GM23338 (cell line): ENCODE results near the gene MRPS7. TPM values are rescaled to one million over a fixed set of nuclear protein-coding genes. Genes with fewer than 3 reads are reported as not detected.

Experiments used
- ATAC-seq: fragments of 200-7000 bp; cut with Tn5 transposase; 3 replicates; pipeline ENCODE4 v1.9.1; 2020
- DNase-seq: peaks from one replicate; pipeline ENCODE4 v3.0.0-alpha.2; 2015; ENCODE audit warnings: low spot score
- H2AFZ ChIP-seq: fragments of 200-600 bp; sonication (generic); 2 replicates; pipeline ENCODE4 v1.8.0; 2016; ENCODE audit warnings: antibody characterized with exemption, mild to moderate bottlenecking, moderate library complexity
- H3F3A ChIP-seq: fragments of 200-600 bp; sonication (generic); replicated peaks from 2 replicates; pipeline ENCODE4 v1.8.0; 2017; ENCODE audit warnings: antibody characterized with exemption, mixed run types, low read depth
- H3K27ac ChIP-seq: fragments of 200-600 bp; sonication (generic); 2 replicates; pipeline ENCODE4 v1.6.1; 2016; ENCODE audit warnings: low read depth
- H3K27me3 ChIP-seq: fragments of 200-600 bp; sonication (generic); 2 replicates; pipeline ENCODE4 v1.8.0; 2016; ENCODE audit warnings: mild to moderate bottlenecking, mixed run types, moderate library complexity; ENCODE audit not compliant: insufficient read depth
- H3K36me3 ChIP-seq: fragments of 200-600 bp; sonication (generic); 2 replicates; pipeline ENCODE4 v1.8.0; 2016; ENCODE audit warnings: mild to moderate bottlenecking; ENCODE audit not compliant: insufficient read depth
- H3K4me1 ChIP-seq: fragments of 200-600 bp; sonication (generic); 2 replicates; pipeline ENCODE4 v1.8.0; 2016; ENCODE audit warnings: mild to moderate bottlenecking, moderate library complexity; ENCODE audit not compliant: insufficient read depth
- H3K4me2 ChIP-seq: fragments of 200-600 bp; sonication (generic); 2 replicates; pipeline ENCODE4 v1.7.1; 2017; ENCODE audit warnings: mixed run types
- H3K4me3 ChIP-seq: fragments of 200-600 bp; sonication (generic); 2 replicates; pipeline ENCODE4 v1.6.1; 2016; ENCODE audit warnings: mixed run types
- H3K79me2 ChIP-seq: fragments of 200-600 bp; sonication (generic); replicated peaks from 2 replicates; pipeline ENCODE4 v1.8.0; 2017; ENCODE audit warnings: mild to moderate bottlenecking; ENCODE audit not compliant: insufficient read depth
- H3K9me2 ChIP-seq: fragments of 200-600 bp; sonication (generic); 2 replicates; pipeline ENCODE4 v1.8.0; 2017; ENCODE audit not compliant: insufficient read depth
- H4K20me1 ChIP-seq: fragments of 200-600 bp; sonication (generic); replicated peaks from 2 replicates; pipeline ENCODE4 v1.8.0; 2017; ENCODE audit warnings: mild to moderate bottlenecking; ENCODE audit not compliant: insufficient read depth
- H3K27ac Mint-ChIP-seq: 2 replicates; pipeline ENCODE4 v1.8.0; 2020; ENCODE audit warnings: inconsistent platforms, mild to moderate bottlenecking, moderate library complexity, mixed read lengths
- H3K27me3 Mint-ChIP-seq: 3 replicates; pipeline ENCODE4 v1.8.0; 2022; ENCODE audit warnings: low read depth, mild to moderate bottlenecking, moderate library complexity, mixed read lengths, inconsistent platforms; ENCODE audit not compliant: insufficient read depth, poor library complexity
- H3K36me3 Mint-ChIP-seq: 3 replicates; pipeline ENCODE4 v1.8.0; 2021; ENCODE audit warnings: low read depth, mild to moderate bottlenecking, inconsistent platforms, moderate library complexity, mixed read lengths
- H3K4me1 Mint-ChIP-seq: 3 replicates; pipeline ENCODE4 v1.8.0; 2020; ENCODE audit warnings: mild to moderate bottlenecking, inconsistent platforms, mixed read lengths
- H3K4me3 Mint-ChIP-seq: 3 replicates; pipeline ENCODE4 v1.8.0; 2021; ENCODE audit warnings: moderate library complexity, mild to moderate bottlenecking, inconsistent platforms, mixed read lengths
- H3K9me3 Mint-ChIP-seq: 3 replicates; pipeline ENCODE4 v1.8.0; 2020; ENCODE audit warnings: moderate library complexity, mild to moderate bottlenecking, inconsistent platforms, mixed read lengths
- CREB1 ChIP-seq: fragments of 250-450 bp; sonication (Bioruptor Pico); IDR thresholded peaks from 2 replicates; pipeline ENCODE4 v1.5.0; 2020; ENCODE audit warnings: low read depth, mild to moderate bottlenecking, moderate library complexity
- EZH2 ChIP-seq: fragments of 200-600 bp; sonication (generic); IDR thresholded peaks from one replicate; pipeline ENCODE4 v1.8.0; 2017; ENCODE audit warnings: antibody characterized with exemption, mild to moderate bottlenecking, low read depth; ENCODE audit not compliant: unreplicated experiment
- EZH2phosphoT487 ChIP-seq: fragments of 200-600 bp; sonication (generic); IDR thresholded peaks from one replicate; pipeline ENCODE4 v1.8.1; 2018; ENCODE audit warnings: antibody characterized with exemption; ENCODE audit not compliant: unreplicated experiment
- NANOG ChIP-seq: IDR thresholded peaks from 2 replicates; pipeline ENCODE4 v1.6.1; 2016; ENCODE audit warnings: antibody characterized with exemption, borderline replicate concordance
- POLR2AphosphoS5 ChIP-seq: IDR thresholded peaks from 2 replicates; pipeline ENCODE4 v1.6.1; 2016; ENCODE audit warnings: antibody characterized with exemption, low read depth
- STAT1 ChIP-seq: IDR thresholded peaks from one replicate; pipeline ENCODE4 v1.6.1; 2016; ENCODE audit warnings: antibody characterized with exemption; ENCODE audit not compliant: unreplicated experiment
- polyA plus RNA-seq: library from polyadenylated mRNA; unstranded; fragments of >200 nt; fragmentation: Nextera tagmentation; extraction: Ambion mirVana; gene quantifications from 2 replicates; pipeline ENCODE4 v1.2.1, GENCODE V29; 2016
- total RNA-seq: library from RNA; depleted of rRNA; stranded (reverse); fragments of >200 nt; shearing (Covaris generic); gene quantifications from 2 replicates; pipeline ENCODE4 v1.2.3, GENCODE V29; 2014
- TF ChIP-seq, protein P1 (sequence below): IDR thresholded peaks from 2 replicates; pipeline ENCODE4 v1.6.1; 2016; ENCODE audit warnings: antibody characterized with exemption
- TF ChIP-seq, protein P2 (sequence below), 2 experiments: fragments of 200-600 bp in 1 of 2; sonication (generic) in 1 of 2; conservative IDR thresholded peaks; 2 replicates each; pipeline versions ENCODE4 v1.5.1 to v1.6.1; 2016 to 2017; ENCODE audit warnings: antibody characterized with exemption in 2 of 2, low read depth in 2 of 2, mild to moderate bottlenecking in 2 of 2, moderate library complexity in 1 of 2
- TF ChIP-seq, protein P3 (sequence below): IDR thresholded peaks from one replicate; pipeline ENCODE4 v1.6.1; 2018; ENCODE audit warnings: antibody characterized with exemption; ENCODE audit not compliant: unreplicated experiment
- TF ChIP-seq, protein P4 (sequence below): fragments of 250-450 bp; sonication (Bioruptor Pico); IDR thresholded peaks from 2 replicates; pipeline ENCODE4 v1.5.0; 2020; ENCODE audit warnings: mild to moderate bottlenecking, moderate library complexity

The MRPS7 gene
- total and polyA plus RNA-seq, 2 experiments from 2014 or later = 60.6 to 114 TPM

DNA sequence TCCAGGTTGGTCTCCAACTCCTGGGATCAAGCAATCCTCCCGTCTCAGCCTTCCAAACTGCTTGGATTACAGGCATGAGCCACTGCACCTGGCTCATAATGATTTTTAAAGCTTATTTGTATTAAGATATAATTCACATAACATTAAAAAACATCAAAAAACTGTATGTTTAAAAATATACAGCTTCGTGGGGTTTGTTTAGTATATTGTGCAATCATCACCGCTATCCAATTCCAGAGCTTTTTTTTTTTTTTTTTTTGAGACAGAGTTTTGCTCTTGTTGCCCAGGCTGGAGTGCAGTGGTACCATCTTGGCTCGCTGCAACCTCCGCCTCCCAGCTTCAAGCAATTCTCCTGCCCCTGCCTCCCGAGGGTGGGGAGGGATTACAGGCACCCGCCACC lies 38.6 kb downstream of the MRPS7 start:
- no peak overlapping the region for H3K4me3 Mint-ChIP-seq
- H3K4me1 Mint-ChIP-seq = no peaks in the 10 kb centered on the region
- no peaks in the 10 kb centered on the region for H3K4me1 ChIP-seq
- no peak overlapping the region for H2AFZ ChIP-seq
- H3K27ac ChIP-seq = no peak overlapping the region
- no peak overlapping the region for H3K4me2 ChIP-seq
- H3K36me3 ChIP-seq = no peaks in the 10 kb centered on the region
- H3K27me3 ChIP-seq = no peaks in the 10 kb centered on the region
- no peaks in the 10 kb centered on the region for H3K9me2 ChIP-seq
- ATAC-seq (no peak), DNase-seq (no peak)
- TF ChIP-seq CREB1 (CRISPR knock-in tag) (no peak), NANOG (no peak), EZH2phosphoT487 (no peak), EZH2 (no peak)
- TF ChIP-seq, protein P1, sequence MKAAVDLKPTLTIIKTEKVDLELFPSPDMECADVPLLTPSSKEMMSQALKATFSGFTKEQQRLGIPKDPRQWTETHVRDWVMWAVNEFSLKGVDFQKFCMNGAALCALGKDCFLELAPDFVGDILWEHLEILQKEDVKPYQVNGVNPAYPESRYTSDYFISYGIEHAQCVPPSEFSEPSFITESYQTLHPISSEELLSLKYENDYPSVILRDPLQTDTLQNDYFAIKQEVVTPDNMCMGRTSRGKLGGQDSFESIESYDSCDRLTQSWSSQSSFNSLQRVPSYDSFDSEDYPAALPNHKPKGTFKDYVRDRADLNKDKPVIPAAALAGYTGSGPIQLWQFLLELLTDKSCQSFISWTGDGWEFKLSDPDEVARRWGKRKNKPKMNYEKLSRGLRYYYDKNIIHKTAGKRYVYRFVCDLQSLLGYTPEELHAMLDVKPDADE = no peak
- TF ChIP-seq, protein P2, sequence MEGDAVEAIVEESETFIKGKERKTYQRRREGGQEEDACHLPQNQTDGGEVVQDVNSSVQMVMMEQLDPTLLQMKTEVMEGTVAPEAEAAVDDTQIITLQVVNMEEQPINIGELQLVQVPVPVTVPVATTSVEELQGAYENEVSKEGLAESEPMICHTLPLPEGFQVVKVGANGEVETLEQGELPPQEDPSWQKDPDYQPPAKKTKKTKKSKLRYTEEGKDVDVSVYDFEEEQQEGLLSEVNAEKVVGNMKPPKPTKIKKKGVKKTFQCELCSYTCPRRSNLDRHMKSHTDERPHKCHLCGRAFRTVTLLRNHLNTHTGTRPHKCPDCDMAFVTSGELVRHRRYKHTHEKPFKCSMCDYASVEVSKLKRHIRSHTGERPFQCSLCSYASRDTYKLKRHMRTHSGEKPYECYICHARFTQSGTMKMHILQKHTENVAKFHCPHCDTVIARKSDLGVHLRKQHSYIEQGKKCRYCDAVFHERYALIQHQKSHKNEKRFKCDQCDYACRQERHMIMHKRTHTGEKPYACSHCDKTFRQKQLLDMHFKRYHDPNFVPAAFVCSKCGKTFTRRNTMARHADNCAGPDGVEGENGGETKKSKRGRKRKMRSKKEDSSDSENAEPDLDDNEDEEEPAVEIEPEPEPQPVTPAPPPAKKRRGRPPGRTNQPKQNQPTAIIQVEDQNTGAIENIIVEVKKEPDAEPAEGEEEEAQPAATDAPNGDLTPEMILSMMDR (conservative IDR thresholded peaks at IDR 0.05; ENCODE audit: low read depth in 2 of 2) = no peak
- H3K27me3 Mint-ChIP-seq = no peaks in the 10 kb centered on the region
- no peaks in the 10 kb centered on the region for H3F3A ChIP-seq
- no peak overlapping the region for H3K4me3 ChIP-seq
- H3K27ac Mint-ChIP-seq = no peak overlapping the region
- no peaks in the 10 kb centered on the region for H3K36me3 Mint-ChIP-seq
- H3K9me3 Mint-ChIP-seq = no peaks in the 10 kb centered on the region
- H4K20me1 ChIP-seq = no peaks in the 10 kb centered on the region
- H3K79me2 ChIP-seq = no peaks in the 10 kb centered on the region

DNA sequence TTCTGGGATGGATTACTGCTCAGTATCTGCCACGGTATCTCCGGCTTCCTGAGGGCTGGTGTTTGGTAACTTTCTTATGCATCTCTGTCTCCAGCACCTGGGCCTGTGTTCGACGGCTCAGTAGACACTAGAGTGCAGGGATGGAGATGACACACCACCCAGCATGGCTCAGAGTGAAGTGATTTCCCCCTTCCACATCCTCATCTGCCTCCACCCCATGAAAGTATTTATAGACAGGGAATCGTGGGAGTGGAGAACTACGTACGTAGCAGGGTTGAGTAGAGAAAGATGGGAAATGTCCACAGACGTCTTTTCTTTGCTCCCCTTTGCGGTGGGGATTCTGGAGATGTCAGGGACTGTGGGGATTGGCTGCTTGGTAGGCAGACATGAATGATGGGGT lies 39.4 kb downstream of the MRPS7 start:
- Histone ChIP-seq H3F3A (no peaks in the 10 kb centered on the region), H2AFZ (no peak overlapping the region), H3K27ac (no peak overlapping the region), H3K4me3 (no peak overlapping the region), H3K79me2 (no peaks in the 10 kb centered on the region), H3K4me1 (no peaks in the 10 kb centered on the region), H3K4me2 (no peak overlapping the region), H4K20me1 (no peaks in the 10 kb centered on the region), H3K9me2 (no peaks in the 10 kb centered on the region), H3K36me3 (no peaks in the 10 kb centered on the region), H3K27me3 (no peaks in the 10 kb centered on the region)
- no peaks in the 10 kb centered on the region for H3K9me3 Mint-ChIP-seq
- no peak overlapping the region; the same call in 2 of the 3 replicates for H3K4me3 Mint-ChIP-seq
- no peaks in the 10 kb centered on the region for H3K4me1 Mint-ChIP-seq
- DNase-seq = no peak
- no peaks in the 10 kb centered on the region for H3K27me3 Mint-ChIP-seq
- H3K27ac Mint-ChIP-seq = no peak overlapping the region
- ATAC-seq = no peak
- no peaks in the 10 kb centered on the region for H3K36me3 Mint-ChIP-seq
- TF ChIP-seq, protein P3, sequence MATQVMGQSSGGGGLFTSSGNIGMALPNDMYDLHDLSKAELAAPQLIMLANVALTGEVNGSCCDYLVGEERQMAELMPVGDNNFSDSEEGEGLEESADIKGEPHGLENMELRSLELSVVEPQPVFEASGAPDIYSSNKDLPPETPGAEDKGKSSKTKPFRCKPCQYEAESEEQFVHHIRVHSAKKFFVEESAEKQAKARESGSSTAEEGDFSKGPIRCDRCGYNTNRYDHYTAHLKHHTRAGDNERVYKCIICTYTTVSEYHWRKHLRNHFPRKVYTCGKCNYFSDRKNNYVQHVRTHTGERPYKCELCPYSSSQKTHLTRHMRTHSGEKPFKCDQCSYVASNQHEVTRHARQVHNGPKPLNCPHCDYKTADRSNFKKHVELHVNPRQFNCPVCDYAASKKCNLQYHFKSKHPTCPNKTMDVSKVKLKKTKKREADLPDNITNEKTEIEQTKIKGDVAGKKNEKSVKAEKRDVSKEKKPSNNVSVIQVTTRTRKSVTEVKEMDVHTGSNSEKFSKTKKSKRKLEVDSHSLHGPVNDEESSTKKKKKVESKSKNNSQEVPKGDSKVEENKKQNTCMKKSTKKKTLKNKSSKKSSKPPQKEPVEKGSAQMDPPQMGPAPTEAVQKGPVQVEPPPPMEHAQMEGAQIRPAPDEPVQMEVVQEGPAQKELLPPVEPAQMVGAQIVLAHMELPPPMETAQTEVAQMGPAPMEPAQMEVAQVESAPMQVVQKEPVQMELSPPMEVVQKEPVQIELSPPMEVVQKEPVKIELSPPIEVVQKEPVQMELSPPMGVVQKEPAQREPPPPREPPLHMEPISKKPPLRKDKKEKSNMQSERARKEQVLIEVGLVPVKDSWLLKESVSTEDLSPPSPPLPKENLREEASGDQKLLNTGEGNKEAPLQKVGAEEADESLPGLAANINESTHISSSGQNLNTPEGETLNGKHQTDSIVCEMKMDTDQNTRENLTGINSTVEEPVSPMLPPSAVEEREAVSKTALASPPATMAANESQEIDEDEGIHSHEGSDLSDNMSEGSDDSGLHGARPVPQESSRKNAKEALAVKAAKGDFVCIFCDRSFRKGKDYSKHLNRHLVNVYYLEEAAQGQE = no peak
- TF ChIP-seq EZH2phosphoT487 (no peak), CREB1 (CRISPR knock-in tag) (no peak), POLR2AphosphoS5 (no peak), STAT1 (no peak), NANOG (no peak)
- TF ChIP-seq, protein P4, sequence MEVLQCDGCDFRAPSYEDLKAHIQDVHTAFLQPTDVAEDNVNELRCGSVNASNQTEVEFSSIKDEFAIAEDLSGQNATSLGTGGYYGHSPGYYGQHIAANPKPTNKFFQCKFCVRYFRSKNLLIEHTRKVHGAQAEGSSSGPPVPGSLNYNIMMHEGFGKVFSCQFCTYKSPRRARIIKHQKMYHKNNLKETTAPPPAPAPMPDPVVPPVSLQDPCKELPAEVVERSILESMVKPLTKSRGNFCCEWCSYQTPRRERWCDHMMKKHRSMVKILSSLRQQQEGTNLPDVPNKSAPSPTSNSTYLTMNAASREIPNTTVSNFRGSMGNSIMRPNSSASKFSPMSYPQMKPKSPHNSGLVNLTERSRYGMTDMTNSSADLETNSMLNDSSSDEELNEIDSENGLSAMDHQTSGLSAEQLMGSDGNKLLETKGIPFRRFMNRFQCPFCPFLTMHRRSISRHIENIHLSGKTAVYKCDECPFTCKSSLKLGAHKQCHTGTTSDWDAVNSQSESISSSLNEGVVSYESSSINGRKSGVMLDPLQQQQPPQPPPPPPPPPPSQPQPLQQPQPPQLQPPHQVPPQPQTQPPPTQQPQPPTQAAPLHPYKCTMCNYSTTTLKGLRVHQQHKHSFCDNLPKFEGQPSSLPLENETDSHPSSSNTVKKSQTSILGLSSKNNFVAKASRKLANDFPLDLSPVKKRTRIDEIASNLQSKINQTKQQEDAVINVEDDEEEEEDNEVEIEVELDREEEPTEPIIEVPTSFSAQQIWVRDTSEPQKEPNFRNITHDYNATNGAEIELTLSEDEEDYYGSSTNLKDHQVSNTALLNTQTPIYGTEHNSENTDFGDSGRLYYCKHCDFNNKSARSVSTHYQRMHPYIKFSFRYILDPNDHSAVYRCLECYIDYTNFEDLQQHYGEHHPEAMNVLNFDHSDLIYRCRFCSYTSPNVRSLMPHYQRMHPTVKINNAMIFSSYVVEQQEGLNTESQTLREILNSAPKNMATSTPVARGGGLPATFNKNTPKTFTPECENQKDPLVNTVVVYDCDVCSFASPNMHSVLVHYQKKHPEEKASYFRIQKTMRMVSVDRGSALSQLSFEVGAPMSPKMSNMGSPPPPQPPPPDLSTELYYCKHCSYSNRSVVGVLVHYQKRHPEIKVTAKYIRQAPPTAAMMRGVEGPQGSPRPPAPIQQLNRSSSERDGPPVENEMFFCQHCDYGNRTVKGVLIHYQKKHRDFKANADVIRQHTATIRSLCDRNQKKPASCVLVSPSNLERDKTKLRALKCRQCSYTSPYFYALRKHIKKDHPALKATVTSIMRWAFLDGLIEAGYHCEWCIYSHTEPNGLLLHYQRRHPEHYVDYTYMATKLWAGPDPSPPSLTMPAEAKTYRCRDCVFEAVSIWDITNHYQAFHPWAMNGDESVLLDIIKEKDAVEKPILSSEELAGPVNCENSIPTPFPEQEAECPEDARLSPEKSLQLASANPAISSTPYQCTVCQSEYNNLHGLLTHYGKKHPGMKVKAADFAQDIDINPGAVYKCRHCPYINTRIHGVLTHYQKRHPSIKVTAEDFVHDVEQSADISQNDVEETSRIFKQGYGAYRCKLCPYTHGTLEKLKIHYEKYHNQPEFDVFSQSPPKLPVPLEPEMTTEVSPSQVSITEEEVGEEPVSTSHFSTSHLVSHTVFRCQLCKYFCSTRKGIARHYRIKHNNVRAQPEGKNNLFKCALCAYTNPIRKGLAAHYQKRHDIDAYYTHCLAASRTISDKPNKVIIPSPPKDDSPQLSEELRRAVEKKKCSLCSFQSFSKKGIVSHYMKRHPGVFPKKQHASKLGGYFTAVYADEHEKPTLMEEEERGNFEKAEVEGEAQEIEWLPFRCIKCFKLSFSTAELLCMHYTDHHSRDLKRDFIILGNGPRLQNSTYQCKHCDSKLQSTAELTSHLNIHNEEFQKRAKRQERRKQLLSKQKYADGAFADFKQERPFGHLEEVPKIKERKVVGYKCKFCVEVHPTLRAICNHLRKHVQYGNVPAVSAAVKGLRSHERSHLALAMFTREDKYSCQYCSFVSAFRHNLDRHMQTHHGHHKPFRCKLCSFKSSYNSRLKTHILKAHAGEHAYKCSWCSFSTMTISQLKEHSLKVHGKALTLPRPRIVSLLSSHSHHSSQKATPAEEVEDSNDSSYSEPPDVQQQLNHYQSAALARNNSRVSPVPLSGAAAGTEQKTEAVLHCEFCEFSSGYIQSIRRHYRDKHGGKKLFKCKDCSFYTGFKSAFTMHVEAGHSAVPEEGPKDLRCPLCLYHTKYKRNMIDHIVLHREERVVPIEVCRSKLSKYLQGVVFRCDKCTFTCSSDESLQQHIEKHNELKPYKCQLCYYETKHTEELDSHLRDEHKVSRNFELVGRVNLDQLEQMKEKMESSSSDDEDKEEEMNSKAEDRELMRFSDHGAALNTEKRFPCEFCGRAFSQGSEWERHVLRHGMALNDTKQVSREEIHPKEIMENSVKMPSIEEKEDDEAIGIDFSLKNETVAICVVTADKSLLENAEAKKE (CRISPR knock-in tag) = no peak
